GM21390 (cell line): ENCODE data around the gene LRRC47.
"Not testable (repeated sequence)": the region's sequence is repeated elsewhere in the genome, so short reads cannot be mapped to it uniquely, and the experiment has no call there.

Experiments
- ATAC-seq: cut with Tn5 transposase; IDR thresholded peaks from one replicate; pipeline ENCODE4 v1.9.1; 2021; ENCODE audit not compliant: unreplicated experiment

The LRRC47 gene

GRCh38 chr1:3748316-3748900 is 47.9 kb downstream of the LRRC47 start:
- ATAC-seq, result not testable (repeated sequence)

GRCh38 chr1:3747903-3748302 is 48.4 kb downstream of the LRRC47 start:
- ATAC-seq, result no peak

- no peak for ATAC-seq
These were observed 48.8 kb downstream of the LRRC47 start for GRCh38 chr1:3747522-3747848.

GRCh38 chr1:3746830-3747521 is 49.3 kb downstream of the LRRC47 start:
- ATAC-seq, result peak; percentile 92

GRCh38 chr1:3746389-3746829 is 49.9 kb downstream of the LRRC47 start:
- no peak for ATAC-seq

- ATAC-seq, result no peak
These were observed 50.5 kb downstream of the LRRC47 start for GRCh38 chr1:3745590-3746381.

GRCh38 chr1:3745071-3745470 is 51.2 kb downstream of the LRRC47 start:
- ATAC-seq, result no peak

GRCh38 chr1:3744646-3745045 is 51.7 kb downstream of the LRRC47 start:
- ATAC-seq, result no peak

- no peak for ATAC-seq
These were observed 52.5 kb downstream of the LRRC47 start for GRCh38 chr1:3743826-3744225.

GRCh38 chr1:3743421-3743820 is 52.9 kb downstream of the LRRC47 start:
- no peak for ATAC-seq

GRCh38 chr1:3742439-3743298 is 53.6 kb downstream of the LRRC47 start:
- ATAC-seq, result no peak

GRCh38 chr1:3741566-3742438 is 54.5 kb downstream of the LRRC47 start:
- no peak for ATAC-seq

- ATAC-seq, result no peak
These were observed 55.5 kb downstream of the LRRC47 start for GRCh38 chr1:3740752-3741151.

GRCh38 chr1:3740042-3740441 is 56.3 kb downstream of the LRRC47 start:
- ATAC-seq, result no peak

GRCh38 chr1:3738943-3739342 is 57.4 kb downstream of the LRRC47 start:
- ATAC-seq, result no peak

- ATAC-seq, result no peak
These were observed 59.6 kb downstream of the LRRC47 start for GRCh38 chr1:3736708-3737107.

- no peak for ATAC-seq
These were observed 60.2 kb downstream of the LRRC47 start for GRCh38 chr1:3736131-3736561.

GRCh38 chr1:3735688-3736087 is 60.6 kb downstream of the LRRC47 start:
- ATAC-seq, result no peak

GRCh38 chr1:3735027-3735681 is 61.1 kb downstream of the LRRC47 start:
- ATAC-seq, result no peak

- no peak for ATAC-seq
These were observed 61.7 kb downstream of the LRRC47 start for GRCh38 chr1:3734602-3735001.
